ENCODE data around the gene DCLK2. TPM values are rescaled to one million over a fixed set of nuclear protein-coding genes. Genes with fewer than 3 reads are reported as not detected.

DCLK2 gene
- total and polyA plus RNA-seq, 2 of the 4 experiments (the other 2 are of a cell fraction) = 11.3 to 15.5 TPM

GRCh38 chr4:150218447-150218846, 140.2 kb downstream of the DCLK2 start:
- H3K27me3 ChIP-seq (ENCODE audit: control insufficient read depth, insufficient read depth, low read length) = no peaks in the 10 kb centered on the region
- peaks cover 8% of the 10 kb centered on the region for H3K4me1 ChIP-seq (ENCODE audit: control insufficient read depth, insufficient read depth, low read length)
- H2BK20ac ChIP-seq (ENCODE audit: low read depth, low read length) = peak overlapping the region; percentile 41
- H3K9ac ChIP-seq (ENCODE audit: low read depth, low read length) = no peak overlapping the region
- in situ Hi-C loops (cut with MboI; ENCODE audit: low sequenced_read_pairs) = loop anchor here (10.0 kb wide), 1 partner anchor 204 kb away; no protein-coding TSS in a partner anchor
- peak overlapping the region; percentile 93 for H2AK5ac ChIP-seq (ENCODE audit: low read depth, low read length)
- H3K9me1 ChIP-seq (ENCODE audit: insufficient read depth, low read length) = peaks cover 9% of the 10 kb centered on the region
- H2BK5ac ChIP-seq (ENCODE audit: low read depth, low read length, poor library complexity, severe bottlenecking) = peak overlapping the region; percentile 64
- peak overlapping the region; percentile 68 to 87 for H4K8ac ChIP-seq (ENCODE audit: low read depth in 2 of 2, low read length in 2 of 2)
- peak overlapping the region; percentile 92; the same call in 2 of the 3 replicates for H2BK15ac ChIP-seq (ENCODE audit: low read depth, low read length)
- peak overlapping the region; percentile 63 for H3K4ac ChIP-seq (ENCODE audit: low read depth, low read length)
- H3K4me2 ChIP-seq (ENCODE audit: low read depth, low read length) = no peak overlapping the region
- CTCF ChIA-PET = interaction anchor here (0.8 to 1.8 kb wide), 4 partner anchors 9 to 220 kb away, joined by 3 to 16 read pairs (median 6); no protein-coding TSS in a partner anchor
- H3K14ac ChIP-seq (replicated peaks; ENCODE audit: low read depth, low read length) = peak overlapping the region; percentile 50; the same call in 1 of the 2 replicates
- POLR2A ChIA-PET (ENCODE audit: unreplicated experiment) = no interaction called here
- no peak for DNase-seq
- WGBS, 2 experiments (ENCODE audit: extremely low coverage in 2 of 2, insufficient read length in 1 of 2) = 100% methylated on average over 1 of the region's 2 CpGs; no CpG with 5 or more reads in 1 of the 2 experiments
- TF ChIP-seq ELK1 (IDR thresholded peaks at IDR 0.05; ENCODE audit: borderline replicate concordance, low read depth, low read length) (no peak), MXI1 (IDR thresholded peaks at IDR 0.05; ENCODE audit: borderline replicate concordance, low read depth, low read length) (no peak), FOS (IDR thresholded peaks at IDR 0.05; ENCODE audit: low read depth, low read length) (no peak), CEBPB (IDR thresholded peaks at IDR 0.05; ENCODE audit: low read depth, low read length) (no peak), RFX5 (IDR thresholded peaks at IDR 0.05; ENCODE audit: low read depth, low read length) (no peak), USF2 (IDR thresholded peaks at IDR 0.05; ENCODE audit: low read depth, low read length) (no peak), CTCF (conservative IDR thresholded peaks at IDR 0.05; ENCODE audit: low read depth, low read length) (no peak), BHLHE40 (IDR thresholded peaks at IDR 0.05; ENCODE audit: low read depth, low read length) (no peak), POLR2A (IDR thresholded peaks at IDR 0.05; ENCODE audit: low read depth, low read length) (no peak), MAFK (IDR thresholded peaks at IDR 0.05; ENCODE audit: low read depth, low read length) (no peak), RAD21 (IDR thresholded peaks at IDR 0.05; ENCODE audit: low read length) (no peak), MAZ (IDR thresholded peaks at IDR 0.05; ENCODE audit: borderline replicate concordance, low read depth, low read length) (no peak), NFE2L2 (IDR thresholded peaks at IDR 0.05; ENCODE audit: low read depth, low read length) (no peak), SMC3 (IDR thresholded peaks at IDR 0.05; ENCODE audit: low read depth, low read length) (no peak)
- peak overlapping the region; percentile 26 for H2AFZ ChIP-seq (replicated peaks; ENCODE audit: low read length, poor library complexity)
- BruUV-seq (replicated peaks) = no TSS peak
- intact Hi-C loops (cut with micrococcal nuclease) = no loop called here
- ATAC-seq (ENCODE audit: low read depth) = no peak
- H3K23ac ChIP-seq (ENCODE audit: low read depth, low read length) = no peak overlapping the region; the same call in 1 of the 2 replicates
- H3K56ac ChIP-seq (ENCODE audit: extremely low read depth, insufficient read depth, low read length) = no peak overlapping the region
- H3K79me1 ChIP-seq (ENCODE audit: low read depth in 1 of 2, low read length in 2 of 2) = peaks cover 25 to 31% of the 10 kb centered on the region in 2 experiments
- peak overlapping the region; percentile 4 for H2AK9ac ChIP-seq (replicated peaks; ENCODE audit: low read depth, low read length, poor library complexity)
- peak overlapping the region; percentile 13; the same call in 1 of the 2 replicates for H3K18ac ChIP-seq (ENCODE audit: low read depth, low read length)
- dilution Hi-C loops (cut with HindIII; ENCODE audit: low sequenced_read_pairs, unreplicated experiment) = no loop called here
- peak overlapping the region; percentile 69 for H2BK120ac ChIP-seq (ENCODE audit: low read depth, low read length)
- H3K4me3 ChIP-seq (ENCODE audit: insufficient read depth, low read depth, low read length) = no peak overlapping the region
- H4K20me1 ChIP-seq (ENCODE audit: insufficient read depth, low read length) = no peaks in the 10 kb centered on the region
- no peaks in the 10 kb centered on the region for H3K9me3 ChIP-seq (ENCODE audit: control insufficient read depth, insufficient read depth, low read length)
- peak overlapping the region; percentile 54; the same call in 1 of the 2 replicates for H4K5ac ChIP-seq (ENCODE audit: low read depth, low read length)
- peaks cover 2% of the 10 kb centered on the region; the same call in 1 of the 2 replicates for H3K36me3 ChIP-seq (ENCODE audit: control insufficient read depth, insufficient read depth, low read length)
- peak overlapping the region; percentile 83 for H4K91ac ChIP-seq (ENCODE audit: insufficient read depth, low read depth, low read length)
- H3K27ac ChIP-seq (ENCODE audit: insufficient read depth, low read length) = no peak overlapping the region

All from IMR-90 (cell line).